Muscle of leg (tissue), 11 donors: ENCODE results near the gene SLC22A23. TPM values are rescaled to one million over a fixed set of nuclear protein-coding genes. Genes with fewer than 3 reads are reported as not detected.
A peak's percentile ranks its signal among the peaks of the same experiment; 100 is the strongest.

Experiments
- DNase-seq: peaks from one replicate; pipeline ENCODE4 v3.0.0; 2013
- H3K27ac ChIP-seq: one replicate; pipeline ENCODE4 v1.5.1; 2013; ENCODE audit warnings: mild to moderate bottlenecking, low read length, control low read depth
- H3K27me3 ChIP-seq: one replicate; pipeline ENCODE4 v1.6.1; 2013; ENCODE audit warnings: low read length; ENCODE audit not compliant: control insufficient read depth, insufficient read depth
- H3K36me3 ChIP-seq: one replicate; pipeline ENCODE4 v1.6.1; 2013; ENCODE audit warnings: low read length; ENCODE audit not compliant: control insufficient read depth, insufficient read depth
- H3K4me1 ChIP-seq: one replicate; pipeline ENCODE4 v1.6.1; 2013; ENCODE audit warnings: low read length; ENCODE audit not compliant: control insufficient read depth, insufficient read depth
- H3K4me3 ChIP-seq: one replicate; pipeline ENCODE4 v1.5.1; 2013; ENCODE audit warnings: low read length, control low read depth
- H3K9me3 ChIP-seq: replicated peaks from 2 replicates; pipeline ENCODE4 v1.6.1; 2013; ENCODE audit warnings: low read depth, low read length; ENCODE audit not compliant: control insufficient read depth
- WGBS: methylation state at CpG from one replicate; pipeline ENCODE4 v1.1.5; 2013; ENCODE audit warnings: missing lambda C conversion rate; ENCODE audit not compliant: insufficient coverage; 5-methylcytosine and 5-hydroxymethylcytosine counted together
- polyA plus RNA-seq, 8 donors: library from polyadenylated mRNA; unstranded; fragments of 120-200 nt; gene quantifications; one replicate each; pipeline versions ENCODE4 v1.2.1 to v1.2.3, GENCODE V29; 2013; ENCODE audit warnings: inconsistent platforms in 1 of 8, low replicate concordance in 1 of 8; ENCODE audit not compliant: insufficient read length in 8 of 8, insufficient read depth in 1 of 8
- total RNA-seq: library from RNA; stranded (reverse); fragments of 120-200 nt; gene quantifications from one replicate; pipeline ENCODE4 v1.2.4, GENCODE V29; 2013

Gene SLC22A23
- total and polyA plus RNA-seq, 9 donors, result 1.1 to 6.2 (median 2.7) TPM

- H3K27me3 ChIP-seq, result peaks cover 2% of the 10 kb centered on the region
- 93% methylated on average over 5 of the region's 11 CpGs for WGBS
- H3K36me3 ChIP-seq, result no peaks in the 10 kb centered on the region
- peaks cover 44% of the 10 kb centered on the region for H3K4me1 ChIP-seq
- H3K27ac ChIP-seq, result no peak overlapping the region
- no peak for DNase-seq
- H3K4me3 ChIP-seq, result no peak overlapping the region
- no peaks in the 10 kb centered on the region for H3K9me3 ChIP-seq
Observed at GRCh38 chr6:3336066-3336786, 120.6 kb downstream of the SLC22A23 start.

GRCh38 chr6:3335169-3335568 is 121.7 kb downstream of the SLC22A23 start:
- H3K27me3 ChIP-seq, result peaks cover 2% of the 10 kb centered on the region
- peak overlapping the region; percentile 29 for H3K27ac ChIP-seq
- WGBS, result 90% methylated on average over 6 of the region's 6 CpGs
- H3K36me3 ChIP-seq, result no peaks in the 10 kb centered on the region
- H3K9me3 ChIP-seq, result no peaks in the 10 kb centered on the region
- no peak for DNase-seq
- H3K4me1 ChIP-seq, result peaks cover 38% of the 10 kb centered on the region
- H3K4me3 ChIP-seq, result no peak overlapping the region

GRCh38 chr6:3334555-3334954 is 122.3 kb downstream of the SLC22A23 start:
- Histone ChIP-seq H3K4me1 (peaks cover 38% of the 10 kb centered on the region), H3K36me3 (no peaks in the 10 kb centered on the region), H3K27ac (no peak overlapping the region), H3K27me3 (peaks cover 2% of the 10 kb centered on the region), H3K4me3 (no peak overlapping the region), H3K9me3 (no peaks in the 10 kb centered on the region)
- 45% methylated on average over 6 of the region's 8 CpGs for WGBS
- DNase-seq, result peak; percentile 72

DNA sequence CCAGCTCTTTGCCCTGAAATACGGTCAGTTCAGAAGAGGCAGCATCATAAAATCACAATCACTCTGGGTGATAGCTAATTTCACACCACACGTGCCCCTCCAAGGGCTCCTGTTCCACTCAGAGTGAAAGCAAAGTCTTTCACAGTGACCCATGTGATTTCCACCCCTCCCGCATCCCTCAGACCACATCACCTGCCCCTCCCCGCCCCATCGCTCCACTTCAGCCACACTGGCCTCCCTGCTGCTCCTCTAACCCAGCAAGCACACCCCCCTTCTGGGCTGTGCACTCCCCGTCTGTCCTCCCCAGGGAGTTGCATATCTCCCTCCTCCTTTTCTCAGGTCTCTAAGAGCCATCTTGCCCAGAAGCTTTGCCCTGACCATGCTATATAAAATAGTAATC is 123.6 kb downstream of the SLC22A23 start:
- Histone ChIP-seq H3K27me3 (peaks cover 2% of the 10 kb centered on the region), H3K36me3 (no peaks in the 10 kb centered on the region), H3K9me3 (no peaks in the 10 kb centered on the region), H3K4me3 (no peak overlapping the region), H3K4me1 (peaks cover 38% of the 10 kb centered on the region), H3K27ac (no peak overlapping the region)
- 76% methylated on average over 6 of the region's 6 CpGs for WGBS
- DNase-seq, result no peak

- peaks cover 38% of the 10 kb centered on the region for H3K4me1 ChIP-seq
- H3K27me3 ChIP-seq, result peaks cover 4% of the 10 kb centered on the region
- H3K27ac ChIP-seq, result peak overlapping the region; percentile 54
- no peak overlapping the region for H3K4me3 ChIP-seq
- peak; percentile 75 for DNase-seq
- 40% methylated on average over 1 of the region's 7 CpGs for WGBS
- no peaks in the 10 kb centered on the region for H3K9me3 ChIP-seq
- H3K36me3 ChIP-seq, result no peaks in the 10 kb centered on the region
Observed at GRCh38 chr6:3331971-3332370, 124.9 kb downstream of the SLC22A23 start.

DNA sequence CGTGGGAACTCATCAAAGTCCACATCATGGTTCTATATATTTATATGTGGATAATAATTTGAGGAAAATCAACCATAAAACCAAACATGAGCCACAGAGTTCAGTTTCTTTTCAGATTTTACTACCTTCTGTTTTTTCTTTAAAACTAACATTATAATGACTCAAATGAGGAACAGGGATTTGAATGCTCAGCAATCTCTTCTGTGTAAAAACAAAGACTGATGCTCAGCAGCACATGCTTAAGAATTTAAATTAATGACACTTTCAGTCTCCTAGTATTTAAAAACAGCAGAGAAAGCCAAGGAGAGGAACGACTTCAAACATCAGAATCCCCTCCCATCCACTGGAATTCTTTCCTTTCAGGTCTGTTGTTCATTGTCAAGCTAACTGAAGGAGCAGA is 125.4 kb downstream of the SLC22A23 start:
- Histone ChIP-seq H3K4me3 (no peak overlapping the region), H3K4me1 (peaks cover 38% of the 10 kb centered on the region), H3K27ac (peak overlapping the region; percentile 54), H3K9me3 (no peaks in the 10 kb centered on the region), H3K36me3 (no peaks in the 10 kb centered on the region), H3K27me3 (peaks cover 4% of the 10 kb centered on the region)
- WGBS, result no CpG with 5 or more reads among the region's 2 CpGs
- DNase-seq, result no peak

DNA sequence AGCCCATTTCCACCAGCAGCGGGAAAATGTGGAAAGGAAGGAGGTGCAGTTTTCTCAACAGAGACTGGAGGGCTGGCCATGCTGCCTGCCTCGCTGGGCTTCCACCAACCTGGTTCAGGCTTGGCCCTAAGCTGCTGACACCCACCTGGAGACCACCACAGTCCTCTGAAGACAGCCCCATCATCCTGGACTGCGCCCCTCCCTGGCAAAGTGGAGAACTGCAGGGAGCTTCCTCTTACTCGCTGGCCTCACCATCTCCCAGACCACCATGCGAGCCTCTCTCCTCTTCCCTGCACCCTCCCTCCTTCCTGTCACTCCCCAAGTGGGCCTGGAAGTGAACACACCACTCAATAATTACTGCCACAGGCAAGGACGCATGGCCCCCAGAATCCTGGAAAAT is 126.7 kb downstream of the SLC22A23 start:
- no peak for DNase-seq
- no peak overlapping the region for H3K4me3 ChIP-seq
- no peaks in the 10 kb centered on the region for H3K9me3 ChIP-seq
- peaks cover 4% of the 10 kb centered on the region for H3K27me3 ChIP-seq
- WGBS, result 86% methylated on average over 3 of the region's 6 CpGs
- peaks cover 40% of the 10 kb centered on the region for H3K4me1 ChIP-seq
- H3K27ac ChIP-seq, result no peak overlapping the region
- H3K36me3 ChIP-seq, result no peaks in the 10 kb centered on the region

DNA sequence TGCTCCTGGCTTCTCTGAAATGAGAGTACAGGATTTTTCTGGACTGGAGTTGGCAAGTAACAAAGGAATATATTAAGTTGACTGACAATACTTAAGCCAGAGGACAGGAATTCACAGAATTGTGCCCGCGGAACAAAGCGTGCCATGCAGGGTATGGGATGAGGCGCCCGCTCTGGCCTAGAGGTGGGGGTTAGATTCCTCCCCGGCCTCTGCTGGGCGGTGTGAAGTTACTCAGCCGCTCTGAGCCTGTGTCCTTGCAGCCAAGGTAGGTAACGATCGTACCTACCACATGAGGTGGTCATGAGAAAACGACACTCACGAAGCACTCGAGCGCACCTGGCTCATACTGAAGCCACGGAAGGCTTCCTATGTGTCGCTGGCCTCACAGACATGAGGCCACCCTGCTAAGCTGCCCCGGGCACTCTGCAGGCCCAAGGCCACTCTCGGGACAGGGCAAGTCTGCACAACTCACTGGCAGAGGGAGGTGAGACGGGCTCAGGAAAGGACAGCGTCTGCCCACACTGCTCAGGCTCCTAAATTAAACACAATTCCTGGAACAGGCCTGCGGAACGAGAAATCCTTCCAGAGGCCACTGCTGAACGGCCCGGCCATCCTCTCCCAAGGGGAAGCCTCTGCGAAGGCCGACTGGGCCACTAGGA is 127.3 kb downstream of the SLC22A23 start:
- peaks cover 38% of the 10 kb centered on the region for H3K4me1 ChIP-seq
- no peaks in the 10 kb centered on the region for H3K36me3 ChIP-seq
- DNase-seq, result peak; percentile 57
- H3K9me3 ChIP-seq, result no peaks in the 10 kb centered on the region
- WGBS, result 77% methylated on average over 24 of the region's 26 CpGs
- no peak overlapping the region for H3K4me3 ChIP-seq
- no peak overlapping the region for H3K27ac ChIP-seq
- H3K27me3 ChIP-seq, result peaks cover 4% of the 10 kb centered on the region

- Histone ChIP-seq H3K27ac (no peak overlapping the region), H3K4me3 (no peak overlapping the region), H3K27me3 (peaks cover 4% of the 10 kb centered on the region), H3K36me3 (no peaks in the 10 kb centered on the region), H3K4me1 (peaks cover 39% of the 10 kb centered on the region), H3K9me3 (no peaks in the 10 kb centered on the region)
- WGBS, result 73% methylated on average over 9 of the region's 10 CpGs
- DNase-seq, result no peak
Observed at GRCh38 chr6:3328796-3329195, 128.1 kb downstream of the SLC22A23 start.

GRCh38 chr6:3328145-3328544 is 128.7 kb downstream of the SLC22A23 start:
- no peak overlapping the region for H3K27ac ChIP-seq
- H3K27me3 ChIP-seq, result peaks cover 4% of the 10 kb centered on the region
- 87% methylated on average over 11 of the region's 12 CpGs for WGBS

More at GRCh38 chr6:3328145-3328544, 128.7 kb downstream of the SLC22A23 start:
- H3K9me3 ChIP-seq, result no peaks in the 10 kb centered on the region
- no peak overlapping the region for H3K4me3 ChIP-seq
- peaks cover 39% of the 10 kb centered on the region for H3K4me1 ChIP-seq
- no peak for DNase-seq
- H3K36me3 ChIP-seq, result no peaks in the 10 kb centered on the region
